Breast epithelium (tissue), 4 donors: ENCODE results near the gene FNBP1. TPM values are rescaled to one million over a fixed set of nuclear protein-coding genes. Genes with fewer than 3 reads are reported as not detected.

Experiments used
- DNase-seq, 2 donors: peaks; one replicate each; pipeline ENCODE4 v3.0.0-alpha.2; 2019; ENCODE audit warnings: low spot score in 2 of 2
- H3K27ac ChIP-seq, 2 donors: fragments of 200-600 bp; sonication (generic) in 1 of 2; one replicate each; pipeline ENCODE4 v1.5.1; 2016 to 2019; ENCODE audit warnings: mild to moderate bottlenecking in 1 of 2
- H3K27me3 ChIP-seq, 2 donors: fragments of 200-600 bp; sonication (generic) in 1 of 2; one replicate each; pipeline versions ENCODE4 v1.5.1 to v1.6.0; 2017 to 2019; ENCODE audit warnings: control low read depth in 1 of 2, mild to moderate bottlenecking in 1 of 2
- H3K36me3 ChIP-seq: fragments of 200-600 bp; one replicate; pipeline ENCODE4 v1.5.1; 2019
- H3K4me1 ChIP-seq, 2 donors: fragments of 200-600 bp; sonication (generic); one replicate each; pipeline ENCODE4 v1.5.1; 2016 to 2019; ENCODE audit warnings: control low read depth in 1 of 2
- H3K4me3 ChIP-seq, 3 donors: fragments of 200-600 bp; sonication (generic); 1 replicate in 2 of 3; 2 replicates in 1 of 3; pipeline ENCODE4 v1.5.1; 2016 to 2019; ENCODE audit warnings: mild to moderate bottlenecking in 3 of 3, moderate library complexity in 2 of 3
- H3K9me3 ChIP-seq, 2 donors: fragments of 200-600 bp; sonication (generic) in 1 of 2; one replicate each; pipeline ENCODE4 v1.5.1; 2016 to 2019; ENCODE audit warnings: control low read depth in 1 of 2
- POLR2A ChIP-seq: fragments of 450-650 bp; IDR thresholded peaks from one replicate; pipeline ENCODE4 v1.6.1; 2016; ENCODE audit warnings: antibody characterized with exemption, mild to moderate bottlenecking, moderate library complexity
- POLR2AphosphoS5 ChIP-seq, 3 donors: sonication (generic); formaldehyde crosslinking; IDR thresholded peaks; one replicate each; pipeline ENCODE4 v1.6.1; 2017; ENCODE audit warnings: antibody characterized with exemption in 3 of 3
- intact Hi-C: fragments of 100-400 bp; cut with DNase I; formaldehyde crosslinking; loops from one replicate; pipeline ENCODE4 v1.15.1; 2023; ENCODE audit warnings: low total_unique reads
- total RNA-seq, 3 donors: library from RNA; depleted of rRNA; stranded (reverse); fragments of >200 nt; gene quantifications; one replicate each; pipeline ENCODE4 v1.1.0, GENCODE V29; 2016
- TF ChIP-seq, protein P1 (sequence below), 3 donors: fragments of 450-650 bp; IDR thresholded peaks; one replicate each; pipeline ENCODE4 v1.5.1; 2016 to 2017; ENCODE audit warnings: antibody characterized with exemption in 3 of 3, mild to moderate bottlenecking in 3 of 3, moderate library complexity in 3 of 3

Gene FNBP1
- total RNA-seq, 3 donors from 2014 or later: 31.3 to 49.8 (median 41.9) TPM

- TF ChIP-seq POLR2AphosphoS5 (IDR thresholded peaks at IDR 0.05) (no peak), POLR2A (no peak)
- TF ChIP-seq, protein P1, sequence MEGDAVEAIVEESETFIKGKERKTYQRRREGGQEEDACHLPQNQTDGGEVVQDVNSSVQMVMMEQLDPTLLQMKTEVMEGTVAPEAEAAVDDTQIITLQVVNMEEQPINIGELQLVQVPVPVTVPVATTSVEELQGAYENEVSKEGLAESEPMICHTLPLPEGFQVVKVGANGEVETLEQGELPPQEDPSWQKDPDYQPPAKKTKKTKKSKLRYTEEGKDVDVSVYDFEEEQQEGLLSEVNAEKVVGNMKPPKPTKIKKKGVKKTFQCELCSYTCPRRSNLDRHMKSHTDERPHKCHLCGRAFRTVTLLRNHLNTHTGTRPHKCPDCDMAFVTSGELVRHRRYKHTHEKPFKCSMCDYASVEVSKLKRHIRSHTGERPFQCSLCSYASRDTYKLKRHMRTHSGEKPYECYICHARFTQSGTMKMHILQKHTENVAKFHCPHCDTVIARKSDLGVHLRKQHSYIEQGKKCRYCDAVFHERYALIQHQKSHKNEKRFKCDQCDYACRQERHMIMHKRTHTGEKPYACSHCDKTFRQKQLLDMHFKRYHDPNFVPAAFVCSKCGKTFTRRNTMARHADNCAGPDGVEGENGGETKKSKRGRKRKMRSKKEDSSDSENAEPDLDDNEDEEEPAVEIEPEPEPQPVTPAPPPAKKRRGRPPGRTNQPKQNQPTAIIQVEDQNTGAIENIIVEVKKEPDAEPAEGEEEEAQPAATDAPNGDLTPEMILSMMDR (IDR thresholded peaks at IDR 0.05): no peak
- Histone ChIP-seq H3K36me3 (no peaks in the 10 kb centered on the region), H3K4me3 (no peak overlapping the region), H3K4me1 (no peaks in the 10 kb centered on the region), H3K27me3 (no peaks in the 10 kb centered on the region), H3K27ac (peak overlapping the region; percentile 62 to 66), H3K9me3 (no peaks in the 10 kb centered on the region)
- intact Hi-C loops: loop anchor here (1.0 kb wide), 1 partner anchor 10 kb away; no protein-coding TSS in a partner anchor
- no peak for DNase-seq
These were observed 74.1 kb downstream of the FNBP1 start for GRCh38 chr9:129968690-129969485.

DNA sequence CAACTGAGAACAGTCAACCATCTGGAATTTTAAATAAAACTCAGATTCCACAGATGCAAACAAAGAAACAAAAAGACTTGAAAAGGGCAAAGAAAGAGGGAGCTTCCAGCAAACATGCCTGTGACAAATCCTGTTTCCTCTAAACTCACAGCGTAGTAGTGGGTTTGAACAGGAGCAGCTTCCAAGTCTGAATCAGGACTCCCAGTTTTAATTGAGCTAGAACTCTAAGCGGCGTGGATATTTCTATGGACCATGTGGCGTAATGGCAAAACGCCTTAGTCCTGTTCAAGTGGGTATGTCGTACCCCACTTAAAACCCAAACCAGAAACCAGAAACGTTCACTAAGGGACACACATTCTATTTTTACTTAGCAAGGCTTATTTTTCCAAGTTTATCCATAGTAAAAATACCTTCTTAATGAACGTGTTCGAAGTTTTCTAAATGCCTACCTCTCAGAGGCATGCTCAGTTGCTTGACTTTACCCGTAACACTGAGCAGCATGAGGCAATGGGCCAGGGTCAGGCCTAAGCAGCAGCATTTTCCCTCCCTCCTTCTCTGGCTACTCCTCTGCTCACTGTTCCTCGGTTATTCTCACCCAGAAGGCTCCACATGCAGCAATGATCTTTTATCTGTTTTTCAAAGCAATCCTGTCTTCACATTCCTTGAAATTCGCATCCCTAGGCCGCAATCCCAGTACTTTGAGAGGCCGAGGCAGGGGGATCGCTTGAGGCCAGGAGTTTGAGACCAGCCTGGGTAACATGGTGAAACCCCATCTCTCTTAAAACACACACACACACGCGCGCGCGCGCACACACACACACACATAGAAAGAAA lies 77.9 kb downstream of the FNBP1 start:
- intact Hi-C loops: no loop called here
- peaks cover 0 to 8% of the 10 kb centered on the region in 2 donors for H3K4me1 ChIP-seq
- H3K4me3 ChIP-seq: no peak overlapping the region
- TF ChIP-seq, protein P1 (IDR thresholded peaks at IDR 0.05): no peak
- TF ChIP-seq POLR2A (no peak), POLR2AphosphoS5 (IDR thresholded peaks at IDR 0.05) (no peak)
- H3K9me3 ChIP-seq: no peaks in the 10 kb centered on the region
- DNase-seq: no peak
- no peaks in the 10 kb centered on the region for H3K27me3 ChIP-seq
- H3K27ac ChIP-seq: peak overlapping the region; percentile 29 to 86
- H3K36me3 ChIP-seq: no peaks in the 10 kb centered on the region

DNA sequence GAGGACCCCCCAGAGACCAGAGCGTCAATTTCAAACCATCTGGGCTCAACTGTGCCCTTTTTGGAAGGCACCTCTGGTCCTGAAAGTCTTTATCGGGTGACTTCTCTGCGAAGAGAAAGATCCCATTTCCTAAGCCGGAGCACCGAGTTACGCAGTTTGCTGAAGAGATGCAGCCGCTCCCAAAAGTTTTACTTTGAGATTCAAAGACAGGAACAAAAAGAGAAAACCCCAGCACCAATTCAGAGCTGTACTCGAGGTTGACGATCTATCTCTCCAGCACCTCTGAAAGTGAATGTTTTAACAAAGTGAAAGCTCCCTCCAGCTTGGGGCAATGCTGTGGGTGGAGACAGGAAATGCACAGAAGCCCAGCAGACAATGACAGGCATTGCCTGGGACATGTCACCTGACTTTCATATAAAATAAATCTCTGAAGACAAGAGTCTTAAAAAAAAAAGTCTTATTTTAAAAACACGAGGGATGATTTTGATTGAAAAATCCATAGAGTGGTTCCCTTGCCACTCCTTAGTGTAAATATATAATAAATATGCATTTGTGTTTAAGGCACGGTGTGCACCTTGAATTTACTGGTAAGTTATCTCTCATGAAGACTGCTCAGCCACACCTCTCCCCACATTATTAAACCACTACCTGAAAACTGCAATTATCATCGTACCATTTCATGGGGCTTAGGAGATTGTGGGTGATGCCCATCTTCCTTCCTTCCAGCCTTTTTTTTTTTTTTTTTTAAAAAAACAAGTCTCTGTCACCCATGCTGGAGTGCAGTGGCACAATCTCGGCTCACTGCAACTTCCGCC lies 79.9 kb downstream of the FNBP1 start:
- intact Hi-C loops: no loop called here
- peak overlapping the region; percentile 43 to 78 (median 57) for H3K4me3 ChIP-seq
- TF ChIP-seq, protein P1 (IDR thresholded peaks at IDR 0.05): no peak
- peak; percentile 19 for TF ChIP-seq POLR2A
- TF ChIP-seq POLR2AphosphoS5 (IDR thresholded peaks at IDR 0.05): peak in 2 of 3 donors; percentile 53 to 71
- peaks cover 0 to 8% of the 10 kb centered on the region in 2 donors for H3K4me1 ChIP-seq
- no peaks in the 10 kb centered on the region for H3K36me3 ChIP-seq
- DNase-seq: peak in 1 of 2 donors; percentile 62
- H3K27me3 ChIP-seq: no peaks in the 10 kb centered on the region
- H3K9me3 ChIP-seq: no peaks in the 10 kb centered on the region
- H3K27ac ChIP-seq: peak overlapping the region; percentile 94 to 95

DNA sequence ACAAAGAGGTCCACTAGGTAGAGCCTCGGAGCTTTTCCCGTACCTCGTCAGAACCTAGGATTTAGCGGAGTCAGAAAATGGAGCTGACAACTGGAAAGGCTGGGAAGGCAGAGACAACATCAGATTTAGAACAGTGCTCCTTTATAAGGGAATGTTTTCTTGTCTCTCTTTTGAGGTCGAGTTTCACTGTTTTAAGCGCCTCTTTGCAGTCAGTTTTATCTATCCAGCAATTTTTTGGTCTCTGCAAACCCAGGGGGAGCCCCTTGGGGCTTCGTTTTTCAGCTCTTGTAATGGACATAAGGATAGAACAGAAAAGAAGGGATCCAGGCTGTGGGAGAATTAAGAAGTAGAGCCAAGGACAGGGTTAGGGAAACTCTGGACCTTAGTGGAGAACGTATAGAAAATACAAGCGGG lies 80.5 kb downstream of the FNBP1 start:
- H3K36me3 ChIP-seq: no peaks in the 10 kb centered on the region
- H3K9me3 ChIP-seq: no peaks in the 10 kb centered on the region
- DNase-seq: no peak
- intact Hi-C loops: no loop called here
- no peak for TF ChIP-seq POLR2AphosphoS5 (IDR thresholded peaks at IDR 0.05)
- TF ChIP-seq POLR2A: no peak
- TF ChIP-seq, protein P1 (IDR thresholded peaks at IDR 0.05): no peak
- H3K4me3 ChIP-seq: peak overlapping the region; percentile 43 to 78 (median 57)
- peak overlapping the region; percentile 94 to 95 for H3K27ac ChIP-seq
- H3K27me3 ChIP-seq: no peaks in the 10 kb centered on the region
- H3K4me1 ChIP-seq: peaks cover 0 to 8% of the 10 kb centered on the region in 2 donors
